CD14-positive monocyte (primary cell): Measurements from ENCODE around the gene TBC1D22A. TPM values are rescaled to one million over a fixed set of nuclear protein-coding genes. Genes with fewer than 3 reads are reported as not detected.

Experiments
- DNase-seq, 3 donors: peaks; one replicate each; pipeline ENCODE4 v3.0.0-alpha.2; 2011 to 2022
- H2AFZ ChIP-seq: 2 replicates; pipeline ENCODE4 v1.6.0; 2012; ENCODE audit warnings: mild to moderate bottlenecking, low read depth, low read length, inconsistent platforms; ENCODE audit not compliant: insufficient read depth, poor library complexity, severe bottlenecking
- H3K27ac ChIP-seq, 2 donors: 1 replicate in 1 of 2; 2 replicates in 1 of 2; pipeline ENCODE4 v1.5.1; 2012 to 2013; ENCODE audit warnings: low read length in 2 of 2, control low read depth in 1 of 2, inconsistent platforms in 1 of 2, low read depth in 1 of 2, mild to moderate bottlenecking in 1 of 2
- H3K27me3 ChIP-seq, 2 donors: one replicate each; pipeline versions ENCODE4 v1.6.0 to v1.6.1; 2011 to 2013; ENCODE audit warnings: low read length in 2 of 2; ENCODE audit not compliant: control insufficient read depth in 2 of 2, insufficient read depth in 2 of 2
- H3K36me3 ChIP-seq, 2 donors: replicated peaks in 1 of 2; 1 replicate in 1 of 2; 2 replicates in 1 of 2; pipeline versions ENCODE4 v1.5.1 to v1.6.1; 2012 to 2013; ENCODE audit warnings: low read length in 2 of 2, control low read depth in 1 of 2, inconsistent platforms in 1 of 2, mild to moderate bottlenecking in 1 of 2; ENCODE audit not compliant: insufficient read depth in 2 of 2, control insufficient read depth in 1 of 2
- H3K4me1 ChIP-seq, 2 donors: 1 replicate in 1 of 2; 2 replicates in 1 of 2; pipeline versions ENCODE4 v1.5.1 to v1.6.1; 2012 to 2013; ENCODE audit warnings: low read length in 2 of 2, control low read depth in 1 of 2, inconsistent platforms in 1 of 2, mild to moderate bottlenecking in 1 of 2, moderate library complexity in 1 of 2; ENCODE audit not compliant: insufficient read depth in 2 of 2, control insufficient read depth in 1 of 2
- H3K4me2 ChIP-seq: replicated peaks from 2 replicates; pipeline ENCODE3; 2012; ENCODE audit warnings: low read length, moderate library complexity, mild to moderate bottlenecking; ENCODE audit not compliant: poor library complexity, severe bottlenecking; ENCODE audit errors: extremely low read depth
- H3K4me3 ChIP-seq, 3 experiments: fragments of 200-600 bp in 1 of 3; sonication (generic) in 1 of 3; replicated peaks in 1 of 3; 1 replicate in 2 of 3; 2 replicates in 1 of 3; pipeline ENCODE4 v1.5.1; 2011 to 2013; ENCODE audit warnings: low read length in 3 of 3, mild to moderate bottlenecking in 3 of 3, control low read depth in 2 of 3, low read depth in 2 of 3, inconsistent platforms in 1 of 3, moderate library complexity in 1 of 3
- H3K79me2 ChIP-seq: 2 replicates; pipeline ENCODE4 v1.6.0; 2012; ENCODE audit warnings: mild to moderate bottlenecking, control low read depth, inconsistent platforms, low read length, moderate library complexity; ENCODE audit not compliant: insufficient read depth
- H3K9ac ChIP-seq: 2 replicates; pipeline ENCODE4 v1.6.0; 2017; ENCODE audit warnings: low read length, mild to moderate bottlenecking; ENCODE audit not compliant: insufficient read depth, poor library complexity, severe bottlenecking
- H3K9me3 ChIP-seq, 2 donors: replicated peaks in 1 of 2; 1 replicate in 1 of 2; 2 replicates in 1 of 2; pipeline versions ENCODE4 v1.5.1 to v1.6.1; 2012 to 2013; ENCODE audit warnings: low read length in 2 of 2, control low read depth in 1 of 2; ENCODE audit not compliant: control insufficient read depth in 1 of 2, insufficient read depth in 1 of 2
- H4K20me1 ChIP-seq: 2 replicates; pipeline ENCODE4 v1.6.0; 2012; ENCODE audit warnings: mild to moderate bottlenecking, low read length, control low read depth, moderate library complexity; ENCODE audit not compliant: insufficient read depth
- H3K27ac Mint-ChIP-seq, 7 donors: one replicate each; pipeline ENCODE4 v1.8.0; 2020; ENCODE audit warnings: mild to moderate bottlenecking in 7 of 7, mixed read lengths in 7 of 7, moderate library complexity in 6 of 7, inconsistent platforms in 2 of 7
- H3K27me3 Mint-ChIP-seq, 3 donors: one replicate each; pipeline ENCODE4 v1.8.0; 2021 to 2022; ENCODE audit warnings: low read depth in 3 of 3, mild to moderate bottlenecking in 3 of 3, mixed read lengths in 3 of 3, moderate library complexity in 3 of 3, inconsistent platforms in 1 of 3
- H3K36me3 Mint-ChIP-seq, 2 donors: one replicate each; pipeline ENCODE4 v1.8.0; 2020; ENCODE audit warnings: mixed read lengths in 2 of 2, inconsistent platforms in 1 of 2, mild to moderate bottlenecking in 1 of 2
- H3K4me1 Mint-ChIP-seq: one replicate; pipeline ENCODE4 v1.8.0; 2020; ENCODE audit warnings: mild to moderate bottlenecking, mixed read lengths
- H3K4me3 Mint-ChIP-seq, 2 donors: one replicate each; pipeline ENCODE4 v1.8.0; 2020; ENCODE audit warnings: mild to moderate bottlenecking in 2 of 2, mixed read lengths in 2 of 2, moderate library complexity in 1 of 2
- H3K9me3 Mint-ChIP-seq, 7 donors: one replicate each; pipeline ENCODE4 v1.8.0; 2020 to 2022; ENCODE audit warnings: mixed read lengths in 7 of 7, mild to moderate bottlenecking in 6 of 7, moderate library complexity in 6 of 7, inconsistent platforms in 2 of 7
- CTCF ChIP-seq: fragments of 200-600 bp; IDR thresholded peaks from one replicate; pipeline ENCODE4 v1.8.0; 2022; ENCODE audit warnings: antibody characterized with exemption, mild to moderate bottlenecking
- WGBS: methylation state at CpG from one replicate; pipeline ENCODE4 v1.1.5; 2013; ENCODE audit warnings: missing lambda C conversion rate; ENCODE audit not compliant: insufficient coverage; 5-methylcytosine and 5-hydroxymethylcytosine counted together
- intact Hi-C, 2 donors: fragments of 100-400 bp; cut with micrococcal nuclease; formaldehyde crosslinking; loops; one replicate each; pipeline versions ENCODE4 v1.15.0 to v1.15.1; 2023
- polyA plus RNA-seq, 3 donors: library from polyadenylated mRNA; depleted of rRNA in 1 of 3; unstranded in 2 of 3; stranded (reverse) in 1 of 3; fragments of 300-500 nt in 2 of 3; fragments of >200 nt in 1 of 3; fragmentation: Illumina TruSeq in 2 of 3; gene quantifications; 1 replicate in 2 of 3; 2 replicates in 1 of 3; pipeline ENCODE4 v1.2.3, GENCODE V29; 2012 to 2021

TBC1D22A gene
- polyA plus RNA-seq, 3 donors = 25.9 to 36.2 (median 29.5) TPM

- H3K27ac Mint-ChIP-seq = no peak overlapping the region
- no peak for TF ChIP-seq CTCF
- Histone ChIP-seq H3K79me2 (peaks cover 100% of the 10 kb centered on the region), H3K4me3 (no peak overlapping the region), H3K27me3 (no peaks in the 10 kb centered on the region), H3K36me3 (peaks cover 43 to 83% of the 10 kb centered on the region in 2 donors), H3K4me2 (no peak overlapping the region), H3K27ac (peak overlapping the region in 1 of 2 donors; percentile 9), H3K9ac (no peak overlapping the region), H3K4me1 (no peaks in the 10 kb centered on the region), H2AFZ (no peak overlapping the region), H4K20me1 (peaks cover 100% of the 10 kb centered on the region), H3K9me3 (no peaks in the 10 kb centered on the region)
- no peaks in the 10 kb centered on the region for H3K27me3 Mint-ChIP-seq
- H3K9me3 Mint-ChIP-seq = no peaks in the 10 kb centered on the region
- H3K4me3 Mint-ChIP-seq = no peak overlapping the region
- peaks cover 45 to 90% of the 10 kb centered on the region in 2 donors for H3K36me3 Mint-ChIP-seq
- 92% methylated on average over 15 of the region's 19 CpGs for WGBS
- DNase-seq = no peak
- peaks cover 12% of the 10 kb centered on the region for H3K4me1 Mint-ChIP-seq
- intact Hi-C loops = no loop called here
These were observed 34.6 kb upstream of the TBC1D22A start for GRCh38 chr22:46727813-46728364.

DNA sequence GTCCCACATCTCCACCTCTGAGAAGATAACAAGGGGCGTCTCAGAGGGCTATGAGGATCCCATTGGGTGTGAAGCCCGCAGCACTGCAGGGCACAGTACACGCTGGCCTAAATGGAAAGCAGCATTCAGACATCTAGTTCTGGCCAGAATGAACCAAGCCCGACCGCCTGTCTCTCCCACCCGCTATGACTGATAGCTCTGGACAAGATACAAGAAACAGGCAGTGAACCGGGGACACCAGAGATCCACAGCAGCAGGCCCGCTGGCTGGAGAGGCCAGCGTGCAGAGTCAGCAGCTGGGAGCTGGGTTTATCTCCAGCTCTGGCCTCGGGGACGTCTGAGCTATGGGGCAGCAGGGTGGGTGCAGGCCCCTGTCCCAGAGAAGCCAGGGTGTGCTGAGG, 34.0 kb upstream of the TBC1D22A start:
- H3K4me1 Mint-ChIP-seq = peaks cover 12% of the 10 kb centered on the region
- Histone ChIP-seq H3K79me2 (peaks cover 100% of the 10 kb centered on the region), H3K27ac (peak overlapping the region in 1 of 2 donors; percentile 9), H3K4me1 (no peaks in the 10 kb centered on the region), H3K4me2 (no peak overlapping the region), H2AFZ (no peak overlapping the region), H3K4me3 (no peak overlapping the region), H3K27me3 (no peaks in the 10 kb centered on the region), H3K9ac (no peak overlapping the region), H3K36me3 (peaks cover 41 to 79% of the 10 kb centered on the region in 2 donors), H3K9me3 (no peaks in the 10 kb centered on the region), H4K20me1 (peaks cover 100% of the 10 kb centered on the region)
- intact Hi-C loops = no loop called here
- H3K36me3 Mint-ChIP-seq = peaks cover 42 to 84% of the 10 kb centered on the region in 2 donors
- no peaks in the 10 kb centered on the region for H3K27me3 Mint-ChIP-seq
- 98% methylated on average over 10 of the region's 11 CpGs for WGBS
- no peak for TF ChIP-seq CTCF
- H3K27ac Mint-ChIP-seq = no peak overlapping the region
- no peak for DNase-seq
- no peak overlapping the region for H3K4me3 Mint-ChIP-seq
- H3K9me3 Mint-ChIP-seq = no peaks in the 10 kb centered on the region
